HepG2 (cell line): ENCODE results near the gene PKP3. TPM values are rescaled to one million over a fixed set of nuclear protein-coding genes. Genes with fewer than 3 reads are reported as not detected.

Experiments used
- ATAC-seq: fragments of 200-7000 bp; cut with Tn5 transposase; 3 replicates; pipeline ENCODE4 v1.9.1; 2020; ENCODE audit warnings: mild to moderate bottlenecking, moderate library complexity
- BruUV-seq: library from RNA; stranded (reverse); fragments of 400-500 nt; replicated peaks from 2 replicates; lab custom pipeline; 2021; lab: Mats Ljungman, UMichigan
- CTCF ChIA-PET: fragments of 300-600 bp; formaldehyde crosslinking; extraction: SDS; loops from one replicate; lab custom pipeline; 2021; ENCODE audit warnings: low total read pairs, inconsistent platforms, low intra/inter-chr PET ratio; lab: Yijun Ruan, JAX
- POLR2A ChIA-PET: fragments of 350-600 bp; sonication (Branson Sonifier 250); formaldehyde crosslinking; loops from one replicate; lab custom pipeline; 2020; ENCODE audit warnings: antibody characterized with exemption, inconsistent platforms; lab: Yijun Ruan, JAX
- DNase-seq: peaks from one replicate; pipeline ENCODE4 v3.0.0-alpha.2; 2015; ENCODE audit warnings: low spot score
- FAIRE-seq: peaks from 3 replicates; lab custom pipeline; 2011; peaks lifted over from hg19 to GRCh38; lab: Jason Lieb, UNC
- H2AFZ ChIP-seq: one replicate; pipeline ENCODE4 v1.6.1; 2011; ENCODE audit warnings: low read length, inconsistent platforms
- H3K27ac ChIP-seq: fragments of 300-600 bp; 3 replicates; pipeline ENCODE4 v1.8.0; 2011; ENCODE audit warnings: mixed run types, mild to moderate bottlenecking, mixed read lengths, low read length, inconsistent platforms; ENCODE audit not compliant: insufficient read depth; ENCODE audit errors: extremely low read length
- H3K27me3 ChIP-seq, 2 experiments: fragments of 200-600 bp in 1 of 2; 2 replicates in 1 of 2; 3 replicates in 1 of 2; pipeline versions ENCODE4 v1.6.0 to v1.8.0; 2011; ENCODE audit warnings: low read length in 2 of 2, mild to moderate bottlenecking in 2 of 2, moderate library complexity in 2 of 2, inconsistent platforms in 1 of 2; ENCODE audit not compliant: insufficient read depth in 2 of 2, control insufficient read depth in 1 of 2
- H3K36me3 ChIP-seq, 2 experiments: fragments of 200-600 bp in 1 of 2; replicated peaks in 1 of 2; 2 replicates in 1 of 2; 3 replicates in 1 of 2; pipeline versions ENCODE4 v1.5.1 to v1.8.0; 2011; ENCODE audit warnings: low read length in 2 of 2, inconsistent platforms in 1 of 2; ENCODE audit not compliant: insufficient read depth in 2 of 2, control insufficient read depth in 1 of 2
- H3K4me1 ChIP-seq: 2 replicates; pipeline ENCODE4 v1.5.1; 2012; ENCODE audit warnings: low read length, inconsistent platforms; ENCODE audit not compliant: insufficient read depth
- H3K4me2 ChIP-seq: 2 replicates; pipeline ENCODE4 v1.6.0; 2011; ENCODE audit warnings: low read depth, low read length, inconsistent platforms
- H3K4me3 ChIP-seq, 3 experiments: fragments of 200-600 bp in 1 of 3; sonication (generic), shearing (Covaris generic) in 1 of 3; replicated peaks in 1 of 3; 2 replicates each; pipeline ENCODE4 v1.5.1; 2011 to 2016; ENCODE audit warnings: low read length in 3 of 3, inconsistent platforms in 2 of 3, low read depth in 2 of 3, mild to moderate bottlenecking in 2 of 3, control low read depth in 1 of 3, mixed read lengths in 1 of 3; ENCODE audit not compliant: insufficient read depth in 1 of 3
- H3K79me2 ChIP-seq: one replicate; pipeline ENCODE4 v1.6.1; 2011; ENCODE audit warnings: low read length, inconsistent platforms; ENCODE audit not compliant: insufficient read depth
- H3K9ac ChIP-seq: 2 replicates; pipeline ENCODE4 v1.6.0; 2011; ENCODE audit warnings: mild to moderate bottlenecking, low read depth, low read length, inconsistent platforms; ENCODE audit not compliant: insufficient read depth
- H3K9me3 ChIP-seq: 2 replicates; pipeline ENCODE4 v1.5.1; 2012; ENCODE audit warnings: mild to moderate bottlenecking, low read length
- H4K20me1 ChIP-seq: 2 replicates; pipeline ENCODE4 v1.6.0; 2011; ENCODE audit warnings: inconsistent platforms, mild to moderate bottlenecking, low read length, moderate library complexity; ENCODE audit not compliant: insufficient read depth
- ISX ChIP-seq: sonication (generic); formaldehyde crosslinking; conservative IDR thresholded peaks from 2 replicates; pipeline ENCODE4 v1.5.0; 2020; ENCODE audit warnings: missing genetic modification reagents
- MAFF ChIP-seq: IDR thresholded peaks from 2 replicates; pipeline ENCODE4 v1.6.1; 2011; ENCODE audit warnings: low read depth, low read length, improper control_type of control experiment
- MAFK ChIP-seq, 2 experiments: IDR thresholded peaks in 1 of 2; conservative IDR thresholded peaks in 1 of 2; 2 replicates each; pipeline ENCODE4 v1.6.1; 2011; ENCODE audit warnings: improper control_type of control experiment in 2 of 2, low read length in 2 of 2
- TOPORS ChIP-seq: sonication (generic); formaldehyde crosslinking; IDR thresholded peaks from 2 replicates; pipeline ENCODE4 v1.8.0; 2023; ENCODE audit warnings: mild to moderate bottlenecking, missing genetic modification reagents
- ZBTB38 ChIP-seq: sonication (generic); formaldehyde crosslinking; IDR thresholded peaks from 2 replicates; pipeline ENCODE4 v1.5.1; 2020; ENCODE audit warnings: mild to moderate bottlenecking, missing genetic modification reagents
- ZNF678 ChIP-seq: sonication (generic); formaldehyde crosslinking; IDR thresholded peaks from 2 replicates; pipeline ENCODE4 v1.4.0; 2020; ENCODE audit warnings: mild to moderate bottlenecking, missing genetic modification reagents
- WGBS: methylation state at CpG from one replicate; pipeline ENCODE4 v1.1.6; 2017; ENCODE audit warnings: low lambda C conversion rate; 5-methylcytosine and 5-hydroxymethylcytosine counted together
- in situ Hi-C: cut with HindIII; loops from 2 replicates; pipeline ENCODE4 v1.10.0; 2017; ENCODE audit warnings: low pct_unique_long_range_greater_than_20kb; ENCODE audit not compliant: extremely low pct_ligation_motif_present
- intact Hi-C: fragments of 100-400 bp; cut with micrococcal nuclease; formaldehyde crosslinking; loops from one replicate; pipeline ENCODE4 v1.10.0; 2022; ENCODE audit not compliant: unreplicated experiment
- polyA plus RNA-seq, 8 experiments: library from polyadenylated mRNA; depleted of rRNA in 3 of 8; stranded (reverse) in 7 of 8; unstranded in 1 of 8; fragments of >200 nt; fragmentation: Illumina TruSeq in 4 of 8; extraction: Trizol in 4 of 8; gene quantifications; 2 replicates each; pipeline versions ENCODE4 v1.2.1 to v1.2.3, GENCODE V29; 2011 to 2016; ENCODE audit warnings: low read depth in 4 of 8, missing spikeins in 1 of 8, mixed read lengths in 1 of 8; ENCODE audit not compliant: insufficient read depth in 1 of 8
- total RNA-seq, 5 experiments: library from RNA; depleted of rRNA; stranded (reverse); fragments of >200 nt; fragmentation: Illumina TruSeq; extraction: Trizol; gene quantifications; 2 replicates each; pipeline ENCODE4 v1.2.3, GENCODE V29; 2016; ENCODE audit warnings: low read depth in 1 of 5
- TF ChIP-seq, protein P1 (sequence below): sonication (generic); formaldehyde crosslinking; IDR thresholded peaks from 2 replicates; pipeline ENCODE4 v1.8.0; 2022; ENCODE audit warnings: mild to moderate bottlenecking, missing genetic modification reagents, moderate library complexity

Gene PKP3
- total and polyA plus RNA-seq, 2 of the 13 experiments (the other 11 are each of a cell fraction or from before 2014, with no cell fraction given), result 18.0 to 28.7 TPM

DNA sequence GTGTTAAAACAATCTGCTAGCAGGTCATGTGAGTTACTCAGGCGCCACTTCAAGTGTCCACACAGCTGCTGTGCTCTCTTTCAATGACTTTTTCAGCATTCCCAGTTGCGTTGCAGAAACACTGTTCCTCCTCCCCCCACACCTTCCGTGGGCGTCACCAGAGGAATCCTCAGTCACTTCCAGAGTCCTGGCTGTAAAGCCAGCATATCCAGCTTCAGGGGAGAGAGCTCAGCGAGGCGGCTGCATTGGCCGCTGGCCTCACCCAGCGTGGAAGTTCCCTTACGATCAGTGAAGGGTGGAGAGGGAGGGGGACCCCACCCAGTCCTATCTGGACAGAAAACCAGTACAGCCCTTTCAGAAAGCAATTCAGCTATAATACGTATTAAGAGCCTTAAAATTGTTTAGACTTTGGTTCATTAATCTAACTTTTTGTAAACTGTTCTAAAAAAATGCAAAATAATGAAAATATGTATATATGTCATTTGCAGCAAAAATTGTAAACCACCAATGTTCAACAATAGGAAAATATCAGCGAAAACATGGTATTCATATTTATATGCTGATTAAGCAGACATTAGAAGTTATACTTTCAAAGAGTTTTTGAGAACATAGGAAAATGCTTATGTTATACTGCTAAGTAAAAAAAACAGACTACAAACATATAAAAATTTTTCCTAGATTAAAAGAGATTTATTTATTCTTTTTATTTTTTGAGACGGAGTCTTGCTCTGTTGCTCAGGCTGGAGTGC is 50.6 kb downstream of the PKP3 start:
- H3K27ac ChIP-seq, result no peak overlapping the region
- ChIA-PET CTCF (no interaction called here), POLR2A (interaction anchor here (1.1 to 1.5 kb wide), 3 partner anchors 30 to 91 kb away, joined by 3 to 8 read pairs (median 3); partner anchors contain the start of genes HRAS and SIGIRR)

More for the DNA sequence above, 50.6 kb downstream of the PKP3 start:
- Histone ChIP-seq H3K36me3 (no peaks in the 10 kb centered on the region), H3K79me2 (no peaks in the 10 kb centered on the region), H3K4me3 (no peak overlapping the region), H3K4me1 (peaks cover 77% of the 10 kb centered on the region), H2AFZ (no peak overlapping the region), H3K9ac (no peak overlapping the region), H3K27me3 (no peaks in the 10 kb centered on the region), H3K4me2 (no peak overlapping the region), H3K9me3 (no peaks in the 10 kb centered on the region), H4K20me1 (no peaks in the 10 kb centered on the region)
- in situ Hi-C loops, result loop anchor here (5.0 kb wide), 1 partner anchor 37 kb away; no protein-coding TSS in a partner anchor
- ATAC-seq, result no peak
- BruUV-seq, result no TSS peak
- peak; percentile 59; the same call in 1 of the 2 replicates for TF ChIP-seq MAFF
- no peak for TF ChIP-seq ISX (CRISPR knock-in tag)
- TF ChIP-seq, protein P1, sequence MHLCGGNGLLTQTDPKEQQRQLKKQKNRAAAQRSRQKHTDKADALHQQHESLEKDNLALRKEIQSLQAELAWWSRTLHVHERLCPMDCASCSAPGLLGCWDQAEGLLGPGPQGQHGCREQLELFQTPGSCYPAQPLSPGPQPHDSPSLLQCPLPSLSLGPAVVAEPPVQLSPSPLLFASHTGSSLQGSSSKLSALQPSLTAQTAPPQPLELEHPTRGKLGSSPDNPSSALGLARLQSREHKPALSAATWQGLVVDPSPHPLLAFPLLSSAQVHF, result no peak
- no peak for TF ChIP-seq TOPORS (CRISPR knock-in tag)
- no peak for TF ChIP-seq ZNF678 (CRISPR knock-in tag)
- TF ChIP-seq MAFK (conservative IDR thresholded peaks at IDR 0.05 in 1 of 2, IDR thresholded peaks at IDR 0.05 in 1 of 2; ENCODE audit: low read length in 2 of 2), result peak; percentile 37 to 71; a peak in 2 of 4 replicates
- TF ChIP-seq ZBTB38 (CRISPR knock-in tag), result 0 out of 2 replicates have a peak, but pooled peaks have one; percentile 56
- FAIRE-seq, result no peak
- DNase-seq, result no peak
- intact Hi-C loops, result loop anchor here (5.0 kb wide), 1 partner anchor 37 kb away; no protein-coding TSS in a partner anchor
- WGBS, result 73% methylated on average over 12 of the region's 12 CpGs
